Measurements from ENCODE around the gene TNFRSF25. TPM values are rescaled to one million over a fixed set of nuclear protein-coding genes. Genes with fewer than 3 reads are reported as not detected.

Gene TNFRSF25
- total and polyA plus RNA-seq, 2 experiments from 2014 or later = 13.6 to 25.3 TPM

DNA sequence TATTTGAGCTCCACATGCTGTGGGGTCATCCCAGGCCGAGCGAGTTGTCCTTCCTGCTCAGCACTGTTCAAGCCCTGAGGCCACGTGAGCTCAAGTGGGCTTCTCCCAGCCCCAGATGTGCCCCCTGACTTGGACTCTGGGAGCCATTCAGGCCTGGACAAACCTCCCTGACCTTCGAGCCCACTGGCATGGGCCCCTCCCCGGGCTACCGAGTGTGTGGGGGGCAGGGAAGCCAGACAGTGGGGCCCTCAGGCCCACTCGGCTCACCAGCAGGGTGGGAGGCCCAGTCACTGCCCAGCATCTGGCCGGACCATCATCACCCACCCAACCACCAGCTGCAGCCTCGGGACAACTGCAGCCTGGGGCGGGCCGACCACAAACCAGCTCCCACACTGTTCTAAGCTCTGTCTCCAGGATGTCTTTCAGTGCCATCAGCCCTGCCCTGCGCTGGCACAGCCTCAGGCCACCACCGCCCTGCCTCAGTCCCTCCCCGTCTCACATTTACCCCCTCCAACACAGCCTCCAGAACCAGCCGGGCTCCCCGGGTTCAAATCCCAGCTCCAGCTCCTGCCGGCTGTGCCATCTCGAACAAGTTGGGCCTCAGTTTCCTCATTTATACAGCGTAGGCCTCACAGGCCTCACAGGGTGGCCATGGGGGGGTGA lies 46.4 kb upstream of the TNFRSF25 start:
- H3K27ac Mint-ChIP-seq = no peak overlapping the region
- ATAC-seq (no peak; the same call in 2 of the 3 replicates), DNase-seq (ENCODE audit: low spot score) (no peak)
- Histone ChIP-seq H3K27ac (ENCODE audit: low read depth) (no peak overlapping the region), H3K4me3 (no peak overlapping the region), H2AFZ (no peak overlapping the region), H3K4me2 (no peak overlapping the region), H3K79me2 (replicated peaks; ENCODE audit: insufficient read depth) (no peaks in the 10 kb centered on the region), H3K36me3 (ENCODE audit: insufficient read depth) (no peaks in the 10 kb centered on the region), H3K27me3 (ENCODE audit: insufficient read depth) (no peaks in the 10 kb centered on the region), H3F3A (replicated peaks; ENCODE audit: low read depth) (no peaks in the 10 kb centered on the region), H3K9me2 (ENCODE audit: insufficient read depth) (no peaks in the 10 kb centered on the region), H4K20me1 (replicated peaks; ENCODE audit: insufficient read depth) (no peaks in the 10 kb centered on the region), H3K4me1 (ENCODE audit: insufficient read depth) (no peaks in the 10 kb centered on the region)
- 0 out of 3 replicates have a peak, but pooled peaks cover 2% of the 10 kb centered on the region for H3K4me1 Mint-ChIP-seq
- no peak overlapping the region for H3K4me3 Mint-ChIP-seq
- no peaks in the 10 kb centered on the region for H3K9me3 Mint-ChIP-seq
- TF ChIP-seq EZH2phosphoT487 (IDR thresholded peaks at IDR 0.05; ENCODE audit: unreplicated experiment) (no peak), ZNF114 (CRISPR knock-in tag; IDR thresholded peaks at IDR 0.05) (no peak), STAT1 (IDR thresholded peaks at IDR 0.05; ENCODE audit: unreplicated experiment) (no peak), JUNB (IDR thresholded peaks at IDR 0.05; ENCODE audit: unreplicated experiment) (no peak), REST (IDR thresholded peaks at IDR 0.05; ENCODE audit: unreplicated experiment) (no peak), EZH2 (IDR thresholded peaks at IDR 0.05; ENCODE audit: low read depth, unreplicated experiment) (no peak), ETS1 (IDR thresholded peaks at IDR 0.05) (no peak), ZNF331 (CRISPR knock-in tag; IDR thresholded peaks at IDR 0.05; ENCODE audit: low read depth) (no peak), POLR2AphosphoS5 (IDR thresholded peaks at IDR 0.05; ENCODE audit: low read depth) (no peak), NANOG (IDR thresholded peaks at IDR 0.05; ENCODE audit: borderline replicate concordance) (no peak), ZNF462 (CRISPR knock-in tag; IDR thresholded peaks at IDR 0.05) (no peak), CREB1 (CRISPR knock-in tag; IDR thresholded peaks at IDR 0.05; ENCODE audit: low read depth) (no peak)
- TF ChIP-seq, protein P1, sequence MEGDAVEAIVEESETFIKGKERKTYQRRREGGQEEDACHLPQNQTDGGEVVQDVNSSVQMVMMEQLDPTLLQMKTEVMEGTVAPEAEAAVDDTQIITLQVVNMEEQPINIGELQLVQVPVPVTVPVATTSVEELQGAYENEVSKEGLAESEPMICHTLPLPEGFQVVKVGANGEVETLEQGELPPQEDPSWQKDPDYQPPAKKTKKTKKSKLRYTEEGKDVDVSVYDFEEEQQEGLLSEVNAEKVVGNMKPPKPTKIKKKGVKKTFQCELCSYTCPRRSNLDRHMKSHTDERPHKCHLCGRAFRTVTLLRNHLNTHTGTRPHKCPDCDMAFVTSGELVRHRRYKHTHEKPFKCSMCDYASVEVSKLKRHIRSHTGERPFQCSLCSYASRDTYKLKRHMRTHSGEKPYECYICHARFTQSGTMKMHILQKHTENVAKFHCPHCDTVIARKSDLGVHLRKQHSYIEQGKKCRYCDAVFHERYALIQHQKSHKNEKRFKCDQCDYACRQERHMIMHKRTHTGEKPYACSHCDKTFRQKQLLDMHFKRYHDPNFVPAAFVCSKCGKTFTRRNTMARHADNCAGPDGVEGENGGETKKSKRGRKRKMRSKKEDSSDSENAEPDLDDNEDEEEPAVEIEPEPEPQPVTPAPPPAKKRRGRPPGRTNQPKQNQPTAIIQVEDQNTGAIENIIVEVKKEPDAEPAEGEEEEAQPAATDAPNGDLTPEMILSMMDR (conservative IDR thresholded peaks at IDR 0.05; ENCODE audit: low read depth in 2 of 2) = no peak
- no peaks in the 10 kb centered on the region for H3K36me3 Mint-ChIP-seq (ENCODE audit: low read depth)
- H3K27me3 Mint-ChIP-seq (ENCODE audit: insufficient read depth, low read depth, poor library complexity) = peaks cover 5% of the 10 kb centered on the region

All from GM23338 (cell line).